ENCODE measurements around the gene RUVBL2.

RUVBL2 gene

DNA sequence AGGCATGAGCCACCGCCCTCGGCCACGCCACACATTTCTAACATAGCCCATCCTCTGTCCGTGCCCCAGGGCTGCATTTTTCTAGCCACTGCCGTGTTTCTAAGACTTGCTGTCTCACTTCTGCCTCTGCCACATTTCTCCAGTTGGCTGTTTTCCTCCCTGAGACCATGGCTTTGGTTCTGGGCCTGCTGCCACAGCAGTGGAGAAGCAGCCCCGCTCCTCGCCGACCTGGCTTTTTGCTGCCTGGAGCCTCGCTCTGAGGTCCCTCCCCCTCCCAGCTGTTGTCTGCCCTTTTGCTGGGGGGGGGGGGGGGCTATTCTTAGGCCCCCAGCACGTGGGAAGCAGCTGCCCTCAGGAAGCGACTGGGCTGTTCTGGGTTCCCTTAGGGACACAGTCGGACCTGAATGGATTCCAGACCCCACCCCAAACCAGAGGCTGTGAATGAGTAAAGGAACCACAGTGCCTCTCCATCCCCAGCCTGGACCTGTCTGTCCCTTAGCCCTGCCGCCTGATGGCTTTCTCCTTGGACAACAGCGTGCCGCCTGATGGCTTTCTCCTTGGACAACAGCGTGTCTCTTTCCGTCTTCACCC, 3.9 kb upstream of the RUVBL2 start:
- no peak for DNase-seq

DNA sequence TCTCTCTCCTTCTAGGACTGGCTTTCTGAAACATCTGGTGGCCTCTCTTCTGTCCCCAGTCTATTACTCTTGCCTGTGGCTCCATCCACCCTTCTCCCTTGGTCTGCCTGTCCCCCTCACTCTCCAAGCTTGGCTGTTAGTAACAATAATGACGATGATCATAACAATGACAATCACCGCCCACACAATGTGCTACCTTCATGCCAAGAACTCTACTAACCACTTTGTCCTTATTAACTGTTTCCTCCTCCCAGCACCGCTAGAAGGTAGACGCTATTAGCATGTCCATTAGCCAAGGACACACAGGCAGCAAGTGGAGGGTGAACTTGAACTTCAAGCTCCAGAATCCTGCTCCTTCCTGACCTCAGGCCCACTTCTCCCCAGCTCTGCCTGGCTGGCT, 3.3 kb upstream of the RUVBL2 start:
- no peak for DNase-seq

DNA sequence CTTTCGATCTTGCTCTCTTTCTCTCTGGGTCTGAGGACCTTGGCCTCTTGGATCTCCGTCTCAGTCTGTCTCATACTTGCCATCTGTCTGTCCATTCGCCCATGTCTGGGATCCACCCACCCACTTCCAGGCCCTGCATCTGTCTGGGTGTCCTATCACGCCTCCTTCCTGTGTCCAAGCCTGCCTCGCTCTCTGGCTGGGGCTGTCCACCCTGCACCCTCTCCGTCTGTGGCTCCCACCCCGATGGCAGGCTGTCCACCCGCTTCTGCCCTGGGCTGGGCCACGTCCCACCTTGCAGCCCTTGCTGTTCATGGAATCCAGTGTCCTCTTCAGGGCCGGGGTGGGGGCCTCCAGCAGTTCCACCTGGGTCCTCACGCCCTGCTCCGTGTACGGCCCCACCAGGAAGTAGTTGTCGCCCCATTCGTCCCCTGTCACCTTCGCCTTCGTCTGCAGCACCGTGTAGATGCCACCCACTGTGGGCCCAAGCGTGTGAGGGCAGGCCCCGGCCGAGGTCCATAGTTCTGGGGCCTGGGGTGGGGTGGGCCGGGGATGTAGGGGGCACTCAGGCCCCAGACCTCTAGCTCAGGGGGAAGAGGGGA, 2.6 kb upstream of the RUVBL2 start:
- no peak for DNase-seq

DNA sequence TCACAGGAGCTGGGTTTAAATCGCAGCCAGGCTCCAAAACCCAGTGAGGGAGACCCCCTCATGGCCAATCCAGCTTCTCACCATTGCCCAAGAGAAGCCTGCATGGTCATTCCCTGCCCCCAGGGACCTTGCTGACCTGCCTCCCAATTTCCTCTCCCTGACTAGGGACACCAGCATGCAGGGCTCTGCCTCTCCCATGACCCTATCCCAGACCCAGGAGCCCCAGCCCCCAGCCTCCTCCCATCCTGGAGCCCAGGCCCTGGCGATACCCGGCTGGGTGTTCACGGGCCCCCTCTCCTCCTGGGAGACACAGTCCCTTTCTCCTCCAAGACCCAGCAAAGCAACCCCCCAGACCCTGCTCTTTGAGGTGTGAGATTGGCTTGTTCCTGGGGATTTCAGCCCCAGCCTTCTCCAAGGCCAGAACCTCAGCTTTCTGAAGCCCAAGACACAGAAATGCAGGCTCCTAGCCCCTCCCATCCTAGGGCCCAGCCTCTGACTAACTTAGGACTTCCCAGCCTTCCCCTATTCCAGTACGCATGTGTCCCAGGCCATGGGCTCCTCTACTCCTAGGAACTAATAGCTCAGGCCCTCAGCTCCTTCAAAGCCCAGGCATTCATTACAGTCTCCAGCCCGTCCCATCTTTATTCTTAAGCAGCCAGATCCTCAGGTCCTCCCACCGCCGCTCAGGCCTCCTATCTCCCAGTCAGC, 1.7 kb upstream of the RUVBL2 start:
- DNase-seq = no peak

DNA sequence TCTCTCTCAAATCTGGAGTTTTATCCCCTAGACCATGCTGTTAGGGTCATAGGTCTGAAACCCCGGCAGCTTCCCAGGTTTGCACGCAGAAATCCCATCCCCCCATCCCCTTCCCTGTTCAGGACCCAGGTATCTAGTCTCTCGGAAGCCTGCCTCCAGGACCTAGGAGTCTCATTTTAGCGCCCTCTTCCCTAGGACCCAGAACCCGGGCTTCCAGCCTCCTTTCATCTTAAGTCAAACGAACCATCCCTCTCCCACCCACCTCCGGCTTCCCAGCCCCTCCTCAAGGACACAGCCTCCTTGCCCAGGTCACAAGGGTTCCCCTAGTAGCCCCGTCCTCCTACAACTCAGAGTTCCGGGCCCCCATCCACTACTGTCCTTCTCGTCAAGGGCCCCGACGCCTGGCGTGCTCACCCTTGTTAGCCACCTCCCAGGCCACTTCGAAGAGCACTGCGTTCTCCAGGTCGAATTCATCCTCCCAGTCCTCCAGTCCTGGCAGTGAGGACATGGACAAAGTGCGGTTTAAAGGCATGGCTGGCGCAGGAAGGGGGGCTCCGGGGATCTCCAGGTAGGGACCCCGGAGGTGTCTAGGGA, 1.0 kb upstream of the RUVBL2 start:
- DNase-seq = no peak

DNA sequence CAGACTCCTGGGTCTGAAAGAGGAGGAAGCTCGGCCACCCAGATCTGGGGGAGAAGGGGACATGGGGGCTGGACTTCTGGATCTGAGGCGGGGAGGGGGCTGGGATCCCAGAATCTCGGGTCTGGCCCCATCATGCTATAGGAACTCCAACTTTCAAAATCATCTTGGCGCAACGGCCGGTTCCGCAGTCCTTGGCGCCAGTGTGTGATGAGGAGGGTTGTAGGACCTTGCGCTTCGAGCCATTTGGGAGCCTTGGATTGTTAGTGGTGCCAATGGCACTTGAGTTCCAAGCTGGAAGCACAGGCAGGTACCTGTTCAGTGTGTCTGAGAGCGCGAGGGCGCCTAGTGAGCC, 324 bp downstream of the RUVBL2 start:
- DNase-seq = no peak

DNA sequence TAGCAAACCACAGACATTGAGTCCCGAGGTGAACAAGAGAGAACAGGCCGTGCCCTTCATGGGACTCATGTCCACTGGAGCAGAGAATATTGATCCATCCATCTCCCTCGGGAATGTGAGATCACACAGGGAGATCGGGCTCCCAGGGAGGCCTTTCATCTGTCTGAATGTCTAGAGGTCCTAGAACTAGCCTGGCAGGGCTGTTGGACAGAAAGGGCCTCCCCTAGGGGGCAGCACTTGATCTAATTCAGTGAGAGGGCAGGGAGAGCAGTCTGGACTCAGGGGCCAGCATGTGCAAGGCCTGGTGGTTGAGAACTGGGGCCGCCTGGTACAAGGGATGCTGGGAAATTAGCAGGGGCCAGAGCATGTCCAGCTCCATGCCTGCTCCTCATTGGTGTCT, 4.3 kb downstream of the RUVBL2 start:
- DNase-seq = peak in 3 of 6 experiments; percentile 10 to 29 (median 15)

DNA sequence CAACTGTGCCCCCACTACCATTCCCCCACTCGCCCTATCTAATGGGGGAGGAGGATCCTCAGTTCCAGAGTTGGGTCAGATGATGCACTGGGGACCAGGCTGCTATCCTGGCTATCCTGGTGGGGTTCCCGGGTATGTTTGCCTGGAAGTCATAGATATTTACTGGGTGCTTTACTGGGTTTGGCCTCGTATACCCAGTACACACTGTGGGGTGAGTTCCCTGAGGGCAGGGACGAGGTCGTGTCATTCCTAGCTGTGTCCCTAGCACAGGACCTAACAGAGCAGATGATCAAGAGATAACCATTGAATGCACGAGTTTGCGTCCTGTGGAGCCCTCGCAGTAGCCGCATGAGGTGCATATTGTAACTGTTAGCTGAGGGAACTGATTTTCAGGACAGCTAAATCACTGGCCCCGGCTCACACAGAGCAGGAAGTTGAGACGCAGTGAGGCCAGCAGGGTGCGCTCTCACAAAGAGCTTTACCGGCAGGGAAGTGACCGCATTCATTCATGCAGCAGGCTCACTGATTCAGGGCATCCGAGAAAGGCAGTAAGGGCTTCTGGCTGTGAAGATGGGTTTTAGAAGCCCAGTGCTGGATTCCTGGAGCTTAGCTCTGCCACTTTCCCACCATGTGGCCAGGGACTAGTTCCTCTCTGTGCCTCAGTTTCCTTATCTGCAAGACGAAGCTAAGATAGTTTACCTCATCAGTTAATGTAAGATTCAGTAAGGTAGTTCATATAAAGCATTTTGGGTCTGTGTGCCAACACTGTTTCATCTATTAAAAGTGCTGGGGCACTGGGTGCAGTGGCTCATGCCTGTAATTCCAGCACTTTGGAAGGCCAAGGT, 6.0 kb downstream of the RUVBL2 start:
- DNase-seq = peak; percentile 29 to 65 (median 46)

DNA sequence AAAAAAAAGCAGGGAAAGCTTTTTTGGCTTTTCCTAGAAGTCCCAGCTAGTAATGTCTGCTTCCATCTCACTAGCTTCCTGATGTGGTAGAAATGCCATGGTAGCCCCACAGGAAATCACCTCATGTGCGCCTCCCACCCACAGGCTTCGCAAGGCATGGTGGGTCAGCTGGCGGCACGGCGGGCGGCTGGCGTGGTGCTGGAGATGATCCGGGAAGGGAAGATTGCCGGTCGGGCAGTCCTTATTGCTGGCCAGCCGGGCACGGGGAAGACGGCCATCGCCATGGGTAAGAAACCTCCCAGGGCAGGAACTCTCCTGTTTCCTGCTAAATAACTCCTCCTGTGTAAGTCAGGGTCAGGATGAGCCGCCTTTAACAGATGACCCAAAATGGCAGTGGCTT, 10.4 kb downstream of the RUVBL2 start:
- no peak for DNase-seq

DNA sequence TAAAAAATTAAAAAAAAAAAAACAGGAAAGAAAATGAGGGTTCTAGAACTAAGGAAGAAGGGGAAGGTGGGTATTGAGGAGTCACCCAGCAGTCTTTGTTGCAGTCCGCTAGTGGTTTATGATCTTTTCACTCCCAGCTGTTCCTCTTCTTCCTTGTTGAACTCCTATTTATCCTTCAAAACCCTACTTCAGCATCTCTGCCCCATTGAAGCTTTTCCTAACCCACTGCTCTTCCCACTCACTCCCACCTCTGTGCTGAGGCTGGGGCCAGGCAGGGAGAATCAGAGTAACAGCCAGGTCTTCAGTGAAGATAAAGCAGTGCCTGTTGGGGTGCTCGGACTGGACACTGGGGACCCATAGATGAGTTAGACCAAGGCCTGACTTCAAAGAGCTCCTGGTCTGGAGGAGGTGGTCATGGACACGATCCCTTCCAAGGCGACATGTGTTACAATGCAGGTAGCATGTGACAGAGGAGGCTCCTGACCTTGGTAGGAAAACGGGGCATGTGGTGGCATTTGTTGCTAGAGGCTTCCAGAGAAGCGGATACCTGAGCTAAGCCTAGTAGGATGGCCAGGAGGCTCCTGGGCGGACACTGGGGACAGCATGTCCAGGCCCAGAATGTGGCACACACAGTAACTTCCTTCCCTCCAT, 11.4 kb downstream of the RUVBL2 start:
- no peak for DNase-seq

DNA sequence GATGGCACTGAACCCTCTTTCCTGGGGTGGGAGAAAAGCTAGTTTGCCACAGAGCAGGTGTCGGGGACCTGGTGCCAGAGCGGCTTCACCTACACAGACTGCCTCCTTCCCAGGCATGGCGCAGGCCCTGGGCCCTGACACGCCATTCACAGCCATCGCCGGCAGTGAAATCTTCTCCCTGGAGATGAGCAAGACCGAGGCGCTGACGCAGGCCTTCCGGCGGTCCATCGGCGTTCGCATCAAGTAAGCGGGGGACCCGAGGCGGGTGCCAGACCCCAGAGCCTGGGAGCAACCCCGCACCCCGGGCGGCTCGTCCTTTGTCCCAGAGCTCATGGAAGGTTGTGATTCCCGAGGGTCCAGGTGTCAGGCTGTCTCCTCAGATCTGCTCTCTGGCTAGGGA, 13.2 kb downstream of the RUVBL2 start:
- DNase-seq = no peak

DNA sequence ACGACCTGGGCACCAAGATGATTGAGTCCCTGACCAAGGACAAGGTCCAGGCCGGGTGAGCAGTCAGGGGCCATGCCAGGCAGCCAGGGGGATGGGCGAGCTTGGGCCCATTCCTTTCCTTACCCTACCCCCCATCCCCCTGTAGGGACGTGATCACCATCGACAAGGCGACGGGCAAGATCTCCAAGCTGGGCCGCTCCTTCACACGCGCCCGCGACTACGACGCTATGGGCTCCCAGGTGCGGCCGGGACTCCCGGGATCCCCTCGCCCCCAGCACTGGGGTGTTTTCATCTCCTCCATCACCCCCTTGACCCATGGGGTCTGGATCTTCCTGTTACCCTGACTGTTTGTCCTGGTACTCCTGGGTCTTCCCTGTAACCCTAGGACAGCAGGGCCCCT, 16.1 kb downstream of the RUVBL2 start:
- DNase-seq = no peak

DNA sequence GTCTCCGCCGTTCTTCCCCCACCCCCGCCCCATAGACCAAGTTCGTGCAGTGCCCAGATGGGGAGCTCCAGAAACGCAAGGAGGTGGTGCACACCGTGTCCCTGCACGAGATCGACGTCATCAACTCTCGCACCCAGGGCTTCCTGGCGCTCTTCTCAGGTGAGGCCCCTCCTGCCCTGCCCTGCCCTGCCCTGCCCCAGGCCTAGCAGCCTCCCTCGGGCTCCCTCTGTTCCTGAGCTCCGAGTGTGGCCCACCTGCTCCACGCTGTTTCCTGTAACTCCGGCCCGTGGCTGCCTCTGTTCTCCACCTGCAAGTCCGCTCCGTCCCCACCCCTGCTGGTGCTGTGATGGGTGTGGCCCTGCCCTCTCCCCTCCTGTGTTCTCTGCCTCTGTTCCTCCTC, 16.8 kb downstream of the RUVBL2 start:
- DNase-seq = no peak

DNA sequence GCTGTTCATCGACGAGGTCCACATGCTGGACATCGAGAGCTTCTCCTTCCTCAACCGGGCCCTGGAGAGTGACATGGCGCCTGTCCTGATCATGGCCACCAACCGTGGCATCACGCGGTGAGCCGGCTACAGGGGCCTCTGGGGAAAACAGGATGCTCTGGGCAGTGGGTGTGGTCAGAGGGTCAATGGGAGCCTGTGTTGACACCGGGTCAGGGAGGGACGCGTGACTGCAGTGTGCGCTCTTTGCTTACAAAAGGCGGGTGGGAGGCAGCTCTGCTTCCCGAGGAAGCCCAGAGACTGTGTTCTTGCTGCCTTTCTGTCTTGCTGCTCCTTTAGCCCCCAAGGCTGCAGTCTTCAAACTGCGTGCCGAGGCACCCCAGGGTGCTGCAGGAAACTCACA, 17.5 kb downstream of the RUVBL2 start:
- no peak for DNase-seq

DNA sequence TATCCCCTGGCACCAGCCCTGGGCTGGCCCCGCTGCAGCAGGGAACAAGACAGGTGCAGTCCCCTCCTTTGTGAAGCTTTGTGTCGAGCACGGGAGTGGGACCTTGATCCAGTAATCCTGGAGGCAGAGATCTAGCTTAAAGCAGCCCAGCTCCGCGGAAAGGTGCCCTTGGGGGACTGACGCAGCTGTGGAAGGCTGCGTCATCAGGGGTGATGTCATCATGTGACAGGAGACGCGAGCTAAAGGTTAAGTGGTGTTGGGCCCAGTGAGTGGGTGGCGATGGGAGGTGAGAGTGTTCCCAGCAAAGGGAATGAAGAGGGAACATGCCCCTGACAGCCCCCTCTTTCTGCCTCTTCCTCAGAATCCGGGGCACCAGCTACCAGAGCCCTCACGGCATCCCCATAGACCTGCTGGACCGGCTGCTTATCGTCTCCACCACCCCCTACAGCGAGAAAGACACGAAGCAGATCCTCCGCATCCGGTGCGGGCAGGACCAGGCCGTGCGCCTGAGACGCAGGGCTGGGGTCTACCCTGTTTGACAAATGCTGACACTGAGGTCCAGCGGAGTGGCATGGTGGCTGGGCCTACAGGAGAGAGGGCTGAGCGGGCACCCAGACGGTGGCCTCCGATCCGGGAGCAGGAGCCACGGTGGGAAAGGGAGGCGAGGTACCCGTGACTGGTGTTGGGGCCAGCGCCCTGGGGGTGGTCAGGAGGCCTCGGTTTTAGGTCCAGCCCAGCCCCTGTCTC, 20.6 kb downstream of the RUVBL2 start:
- no peak for DNase-seq

DNA sequence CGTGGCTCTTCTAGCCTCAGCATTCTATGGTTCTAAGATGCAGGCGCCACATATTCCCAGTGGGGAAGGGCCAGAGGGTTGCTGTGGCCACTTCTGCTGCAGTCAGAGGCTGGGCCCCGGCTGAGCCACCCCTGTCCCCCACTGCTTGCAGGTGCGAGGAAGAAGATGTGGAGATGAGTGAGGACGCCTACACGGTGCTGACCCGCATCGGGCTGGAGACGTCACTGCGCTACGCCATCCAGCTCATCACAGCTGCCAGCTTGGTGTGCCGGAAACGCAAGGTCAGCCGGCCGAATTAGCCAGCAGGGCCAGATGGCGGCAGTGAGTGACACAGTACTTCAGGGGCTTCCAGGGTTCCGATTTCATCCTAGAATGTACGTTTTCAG, 21.2 kb downstream of the RUVBL2 start:
- DNase-seq = no peak

DNA sequence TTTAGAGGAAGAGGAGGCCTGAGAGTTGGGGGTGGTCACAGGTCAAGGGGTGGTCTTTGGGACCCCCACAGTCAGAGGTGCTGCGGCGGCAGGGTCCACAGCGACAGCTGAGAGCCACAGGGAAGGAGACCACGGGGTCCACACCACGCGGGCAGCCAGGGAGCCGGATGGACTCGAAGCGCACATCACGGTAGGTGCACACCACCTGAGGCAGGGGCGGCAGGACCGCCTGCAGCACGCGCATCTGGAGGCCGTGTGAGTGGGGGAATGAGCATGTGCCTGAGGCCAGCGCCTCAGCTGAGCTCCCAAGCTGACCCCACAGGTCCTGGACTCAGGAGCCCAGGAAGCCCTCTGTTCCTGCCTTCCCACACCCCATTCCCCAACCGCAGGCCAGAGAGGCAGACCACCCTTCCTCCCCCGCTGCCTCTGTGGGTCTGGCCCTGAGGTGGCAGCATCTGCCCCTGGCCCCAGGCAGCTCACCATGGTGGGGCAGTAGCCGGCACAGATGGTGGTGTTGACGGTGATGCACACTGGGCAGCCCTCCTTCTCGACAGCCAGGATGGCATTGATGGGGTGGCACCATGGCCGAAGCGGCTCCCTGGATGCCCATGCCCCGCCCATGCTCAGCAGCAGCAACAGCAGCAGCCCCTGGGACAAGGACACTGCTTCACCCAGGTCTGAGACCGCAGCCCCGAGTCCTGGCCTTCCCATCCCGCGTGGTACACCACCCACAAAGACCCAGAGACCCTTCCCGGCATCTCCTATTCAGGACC, 22.6 kb downstream of the RUVBL2 start:
- DNase-seq = no peak

DNA sequence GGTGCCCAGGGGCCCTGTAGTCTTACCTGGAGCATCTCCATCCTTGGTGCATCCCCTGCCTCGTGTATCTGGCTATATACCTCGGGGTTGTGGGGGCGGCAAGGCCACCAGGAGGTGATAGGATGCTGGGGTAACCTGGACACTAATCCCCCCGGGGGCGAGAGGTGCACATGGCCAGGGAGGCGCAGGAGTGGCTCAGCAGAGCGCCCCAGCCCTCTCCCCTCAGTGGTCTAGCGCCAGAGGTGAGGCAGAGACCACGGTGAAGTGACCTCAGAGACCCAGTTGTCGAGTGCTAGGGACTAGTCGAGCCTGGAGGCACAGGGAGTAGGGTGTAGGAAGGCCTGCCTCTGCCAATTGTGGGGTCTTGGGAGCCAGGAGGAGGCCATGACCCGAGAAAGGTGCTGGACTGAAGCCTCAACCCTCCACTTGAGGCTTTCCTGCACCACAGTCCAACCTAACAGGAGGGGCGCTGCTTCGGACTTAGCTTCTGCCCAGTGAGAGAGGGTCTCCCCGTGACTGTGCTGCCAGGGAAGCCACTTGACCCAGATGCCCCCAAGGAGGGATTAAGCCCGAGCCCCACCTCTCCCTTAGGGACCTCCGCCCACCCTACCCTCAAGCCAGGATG, 23.5 kb downstream of the RUVBL2 start, which contains the start of gene LHB:
LHB (minus strand) TSS at position 51 of the 625 bp plus-strand sequence; CDS start at position 41, 10 bp downstream.
- peak in 1 of 6 experiments; percentile 21 for DNase-seq

DNA sequence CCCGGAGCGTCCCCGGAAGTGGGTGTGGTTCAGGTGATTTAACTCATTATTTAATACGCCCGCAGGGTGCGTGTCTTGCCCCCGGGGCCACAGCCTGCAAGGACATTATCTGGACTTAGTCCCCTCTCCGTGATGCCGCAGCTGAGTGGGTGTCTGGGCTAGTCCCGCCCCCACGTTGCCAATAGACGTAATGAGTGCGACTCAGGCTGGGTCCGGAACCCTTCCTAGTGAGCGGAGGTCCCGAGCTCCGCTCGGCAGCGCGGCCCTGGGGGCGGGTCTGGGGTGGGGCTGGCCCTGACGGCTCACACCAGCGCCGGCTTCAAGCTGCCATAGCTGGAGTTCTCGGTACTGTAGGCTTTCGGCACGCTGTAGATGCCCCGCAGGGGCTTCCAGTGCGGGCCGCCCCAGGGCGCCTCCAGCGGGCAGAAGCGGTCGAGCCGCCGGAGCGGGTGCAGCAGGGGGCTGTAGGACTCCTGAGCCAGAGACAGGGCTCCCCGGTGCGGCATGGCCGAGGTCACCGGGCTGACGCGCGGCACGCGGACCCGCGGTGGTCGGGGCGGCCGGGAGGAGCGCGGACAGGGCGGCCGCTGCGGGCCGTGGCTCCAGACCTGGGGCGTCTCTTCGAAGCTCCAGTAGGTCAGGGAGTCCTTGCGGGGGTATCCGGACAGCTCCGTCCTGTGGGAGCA, 24.1 kb downstream of the RUVBL2 start:
- peak; percentile 46 to 72 (median 58) for DNase-seq
